AG09309 (cell line): ENCODE measurements around the gene TMEM14A.

Source experiments
- DNase-seq: peaks from one replicate; pipeline ENCODE4 v3.0.0-alpha.2; 2010; ENCODE audit warnings: low read depth
- H3K4me3 ChIP-seq: 2 replicates; pipeline ENCODE4 v1.5.1; 2011; ENCODE audit warnings: mild to moderate bottlenecking, low read depth, low read length, moderate library complexity; ENCODE audit not compliant: control insufficient read depth
- TF ChIP-seq, protein P1 (sequence below): IDR thresholded peaks from 2 replicates; pipeline ENCODE4 v1.5.1; 2011; ENCODE audit warnings: mild to moderate bottlenecking, low read depth, low read length, inconsistent platforms; ENCODE audit not compliant: insufficient read depth, control insufficient read depth; ENCODE audit errors: missing control alignments

TMEM14A gene

DNA sequence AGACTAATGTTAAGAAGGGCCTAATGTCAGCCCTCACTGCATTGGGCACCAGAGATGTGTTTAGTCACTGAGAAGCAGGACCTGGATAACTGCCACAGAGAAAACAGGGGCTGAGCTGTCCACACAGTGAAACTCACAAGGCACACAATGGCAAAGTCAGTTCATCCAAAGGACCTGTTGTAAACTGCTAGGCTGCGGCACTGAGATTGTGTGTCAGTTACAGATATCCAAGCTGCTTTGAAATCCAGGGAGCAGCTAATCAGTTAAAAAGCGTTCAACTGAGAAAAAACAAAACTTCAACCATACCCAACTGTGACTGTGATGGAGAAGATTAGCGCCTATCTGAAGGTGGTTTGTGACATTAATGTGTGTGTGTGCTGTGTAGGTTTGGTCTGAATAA lies 27.8 kb upstream of the TMEM14A start:
- H3K4me3 ChIP-seq = no peak overlapping the region
- no peak for DNase-seq
- TF ChIP-seq, protein P1, sequence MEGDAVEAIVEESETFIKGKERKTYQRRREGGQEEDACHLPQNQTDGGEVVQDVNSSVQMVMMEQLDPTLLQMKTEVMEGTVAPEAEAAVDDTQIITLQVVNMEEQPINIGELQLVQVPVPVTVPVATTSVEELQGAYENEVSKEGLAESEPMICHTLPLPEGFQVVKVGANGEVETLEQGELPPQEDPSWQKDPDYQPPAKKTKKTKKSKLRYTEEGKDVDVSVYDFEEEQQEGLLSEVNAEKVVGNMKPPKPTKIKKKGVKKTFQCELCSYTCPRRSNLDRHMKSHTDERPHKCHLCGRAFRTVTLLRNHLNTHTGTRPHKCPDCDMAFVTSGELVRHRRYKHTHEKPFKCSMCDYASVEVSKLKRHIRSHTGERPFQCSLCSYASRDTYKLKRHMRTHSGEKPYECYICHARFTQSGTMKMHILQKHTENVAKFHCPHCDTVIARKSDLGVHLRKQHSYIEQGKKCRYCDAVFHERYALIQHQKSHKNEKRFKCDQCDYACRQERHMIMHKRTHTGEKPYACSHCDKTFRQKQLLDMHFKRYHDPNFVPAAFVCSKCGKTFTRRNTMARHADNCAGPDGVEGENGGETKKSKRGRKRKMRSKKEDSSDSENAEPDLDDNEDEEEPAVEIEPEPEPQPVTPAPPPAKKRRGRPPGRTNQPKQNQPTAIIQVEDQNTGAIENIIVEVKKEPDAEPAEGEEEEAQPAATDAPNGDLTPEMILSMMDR = no peak

DNA sequence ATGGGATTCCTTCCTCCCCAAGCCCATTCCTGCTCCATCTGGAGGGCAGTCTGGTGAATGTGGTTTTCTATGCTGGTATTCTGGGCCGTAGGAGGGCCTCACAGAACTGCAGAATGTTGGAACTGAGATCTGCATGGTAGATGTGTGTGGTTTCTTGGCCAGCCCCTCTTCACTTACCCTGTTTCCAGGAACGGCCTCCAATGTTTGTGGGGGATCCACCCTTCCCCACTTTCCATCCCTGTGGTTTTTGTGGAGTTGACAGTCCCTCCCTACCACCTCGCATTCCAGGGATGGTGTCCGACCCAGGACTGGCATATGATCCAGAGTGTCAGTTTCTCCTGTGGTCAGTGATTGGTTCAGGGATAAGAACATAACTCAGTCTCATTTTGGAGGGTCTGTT lies 26.7 kb upstream of the TMEM14A start:
- DNase-seq = no peak
- TF ChIP-seq, protein P1 = no peak
- H3K4me3 ChIP-seq = no peak overlapping the region

DNA sequence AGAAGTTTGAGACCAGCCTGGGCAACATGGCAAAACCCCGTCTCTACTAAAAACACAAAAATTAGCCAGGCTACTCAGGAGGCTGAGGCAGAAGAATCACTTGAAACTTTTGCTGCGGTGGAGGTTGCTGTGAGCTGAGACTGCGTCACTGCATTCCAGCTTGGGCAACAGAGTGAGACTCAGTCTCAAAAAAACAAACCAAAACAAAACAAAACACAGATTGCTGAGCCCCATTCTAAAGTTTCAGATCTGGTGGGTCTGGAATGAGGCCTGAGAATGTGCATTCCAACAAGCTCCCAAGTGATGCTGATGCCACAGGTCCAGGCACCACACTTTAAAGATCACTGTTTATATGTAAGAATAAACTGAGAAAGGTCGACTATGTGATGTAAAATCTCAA lies 24.9 kb upstream of the TMEM14A start:
- DNase-seq = no peak
- TF ChIP-seq, protein P1 = no peak
- H3K4me3 ChIP-seq = no peak overlapping the region

DNA sequence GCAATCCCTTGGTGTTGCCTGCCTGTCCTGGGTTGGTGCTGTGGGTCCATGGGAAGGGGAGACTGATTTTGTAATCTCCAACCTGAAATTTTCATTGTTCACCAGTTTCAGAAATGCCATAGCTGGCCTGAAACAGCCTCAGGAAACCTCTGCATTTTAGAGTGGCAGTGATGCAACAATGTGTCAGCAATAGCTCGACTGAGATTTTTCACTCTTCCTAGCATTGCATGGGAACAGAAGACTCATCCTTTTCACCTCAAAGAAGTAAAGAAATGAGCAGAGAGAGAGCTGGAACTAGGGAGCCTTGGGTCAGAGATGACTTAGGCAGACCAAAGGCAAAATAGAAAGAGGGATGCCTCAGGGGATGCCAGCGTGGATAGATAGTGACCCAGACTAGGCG lies 23.7 kb upstream of the TMEM14A start:
- no peak for DNase-seq
- H3K4me3 ChIP-seq = no peak overlapping the region
- TF ChIP-seq, protein P1 = no peak

DNA sequence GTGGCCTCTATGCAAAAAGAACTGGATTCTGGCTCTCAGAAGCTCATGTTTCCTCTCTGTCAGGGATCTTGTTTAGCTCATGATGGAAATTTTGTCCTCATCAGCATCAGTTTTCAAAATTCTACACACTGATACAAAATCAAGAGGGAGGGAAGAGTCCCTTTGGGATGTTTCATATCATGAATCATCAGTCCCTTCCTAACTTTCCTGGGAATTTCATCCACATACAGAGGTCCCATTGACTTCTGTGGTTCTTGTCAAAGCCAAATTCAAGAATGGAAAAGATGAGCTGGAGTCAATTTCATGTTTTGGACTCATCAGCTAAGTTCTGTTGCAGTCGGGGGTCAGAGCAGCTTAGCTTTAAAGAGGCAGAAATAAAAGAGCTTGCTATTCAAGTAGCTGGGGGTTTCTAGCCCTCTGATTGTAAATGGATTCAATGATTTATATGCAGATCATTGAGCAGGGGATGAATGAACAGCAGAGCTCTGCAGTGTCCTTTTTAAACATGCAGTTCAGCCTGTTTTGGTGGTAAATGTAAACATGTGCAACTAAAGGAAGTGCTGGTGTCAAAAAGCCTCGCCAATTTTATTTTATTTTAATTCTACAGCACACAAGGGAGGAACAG lies 21.3 kb upstream of the TMEM14A start:
- TF ChIP-seq, protein P1 = no peak
- H3K4me3 ChIP-seq = no peak overlapping the region
- no peak for DNase-seq

DNA sequence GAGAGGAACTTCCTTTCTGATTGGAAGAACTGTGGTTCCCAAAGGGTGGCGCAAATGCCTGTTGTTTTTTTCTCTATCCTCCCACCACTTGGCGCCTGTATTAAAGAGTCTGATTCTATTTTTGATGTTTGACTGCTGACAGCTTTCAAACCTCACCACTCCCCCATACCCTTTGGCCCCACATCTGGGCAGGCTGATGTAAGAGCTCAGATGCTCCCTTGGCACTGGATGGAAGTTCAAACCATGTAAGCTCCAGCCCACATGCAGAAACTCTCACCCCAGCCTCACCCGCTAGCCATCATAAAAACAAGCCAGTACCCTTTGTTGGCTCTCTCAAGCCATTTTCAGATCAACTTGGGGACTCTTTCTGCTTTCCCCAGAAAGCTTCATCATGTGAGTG lies 20.0 kb upstream of the TMEM14A start:
- no peak for DNase-seq
- no peak overlapping the region for H3K4me3 ChIP-seq
- TF ChIP-seq, protein P1 = no peak

DNA sequence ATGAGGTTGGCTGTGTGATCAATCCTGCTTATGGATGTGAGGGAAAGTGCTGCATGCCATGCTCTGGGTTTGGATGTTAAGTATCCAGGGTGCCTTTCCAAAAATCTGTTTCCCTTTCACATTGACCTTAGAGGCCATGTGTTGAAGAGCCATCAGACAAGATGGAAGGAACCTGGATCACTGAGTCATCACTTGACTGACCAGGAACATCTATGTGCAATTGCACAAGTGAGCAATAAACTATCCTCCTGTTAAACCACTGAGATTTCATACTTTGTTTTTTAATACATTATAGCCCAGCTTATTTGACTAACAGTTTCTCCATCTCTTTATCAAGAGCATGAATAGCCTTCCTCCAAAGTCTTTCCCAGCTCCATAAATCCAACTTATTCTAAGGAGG lies 17.8 kb upstream of the TMEM14A start:
- no peak overlapping the region for H3K4me3 ChIP-seq
- no peak for DNase-seq
- TF ChIP-seq, protein P1 = no peak
